Liver (tissue), 9 donors: ENCODE measurements around the gene USH2A. TPM values are rescaled to one million over a fixed set of nuclear protein-coding genes. Genes with fewer than 3 reads are reported as not detected.

ENCODE experiments used
- DNase-seq: peaks from one replicate; pipeline ENCODE4 v3.0.0-alpha.2; 2017; ENCODE audit warnings: low spot score
- H3K27ac ChIP-seq, 2 donors: one replicate each; pipeline ENCODE4 v1.7.0; 2013; ENCODE audit warnings: inconsistent platforms in 2 of 2, low read length in 2 of 2, control low read depth in 1 of 2, low read depth in 1 of 2, mild to moderate bottlenecking in 1 of 2
- H3K27me3 ChIP-seq, 4 donors: one replicate each; pipeline versions ENCODE4 v1.6.1 to v1.7.0; 2013; ENCODE audit warnings: low read length in 3 of 4, inconsistent platforms in 1 of 4, mild to moderate bottlenecking in 1 of 4, moderate library complexity in 1 of 4; ENCODE audit not compliant: control insufficient read depth in 4 of 4, insufficient read depth in 4 of 4
- H3K36me3 ChIP-seq, 4 donors: one replicate each; pipeline versions ENCODE4 v1.6.1 to v1.7.0; 2013; ENCODE audit warnings: low read length in 3 of 4, mild to moderate bottlenecking in 3 of 4, low read depth in 1 of 4, moderate library complexity in 1 of 4; ENCODE audit not compliant: control insufficient read depth in 4 of 4, insufficient read depth in 3 of 4
- H3K4me1 ChIP-seq, 4 donors: one replicate each; pipeline versions ENCODE4 v1.6.1 to v1.7.0; 2013; ENCODE audit warnings: low read length in 3 of 4, mild to moderate bottlenecking in 3 of 4, moderate library complexity in 1 of 4; ENCODE audit not compliant: control insufficient read depth in 4 of 4, insufficient read depth in 4 of 4
- H3K4me3 ChIP-seq, 3 donors: one replicate each; pipeline versions ENCODE4 v1.6.1 to v1.7.0; 2013; ENCODE audit warnings: low read length in 3 of 3, control low read depth in 1 of 3, low read depth in 1 of 3, mild to moderate bottlenecking in 1 of 3
- H3K9ac ChIP-seq, 2 donors: one replicate each; pipeline ENCODE4 v1.7.0; 2013; ENCODE audit warnings: low read length in 2 of 2, mild to moderate bottlenecking in 2 of 2, moderate library complexity in 2 of 2, control low read depth in 1 of 2, low read depth in 1 of 2
- H3K9me3 ChIP-seq, 4 donors: one replicate each; pipeline versions ENCODE4 v1.6.1 to v1.7.0; 2013; ENCODE audit warnings: low read length in 3 of 4; ENCODE audit not compliant: control insufficient read depth in 4 of 4
- EGR1 ChIP-seq, 2 donors: IDR thresholded peaks; 2 replicates each; pipeline ENCODE4 v1.6.1; 2016 to 2018; ENCODE audit warnings: antibody characterized with exemption in 2 of 2, low read depth in 2 of 2
- FOXA1 ChIP-seq: IDR thresholded peaks from 2 replicates; pipeline ENCODE4 v1.6.1; 2016; ENCODE audit warnings: antibody characterized with exemption
- FOXA2 ChIP-seq: IDR thresholded peaks from 2 replicates; pipeline ENCODE4 v1.6.1; 2016; ENCODE audit warnings: antibody characterized with exemption
- GABPA ChIP-seq, 2 donors: IDR thresholded peaks in 1 of 2; conservative IDR thresholded peaks in 1 of 2; 2 replicates each; pipeline ENCODE4 v1.6.1; 2016; ENCODE audit warnings: antibody characterized with exemption in 2 of 2, mild to moderate bottlenecking in 1 of 2, moderate library complexity in 1 of 2
- HNF4G ChIP-seq: IDR thresholded peaks from 2 replicates; pipeline ENCODE4 v1.6.1; 2016; ENCODE audit warnings: antibody characterized with exemption
- MAX ChIP-seq: IDR thresholded peaks from 2 replicates; pipeline ENCODE4 v1.6.1; 2016; ENCODE audit warnings: antibody characterized with exemption
- NR2F2 ChIP-seq: IDR thresholded peaks from 2 replicates; pipeline ENCODE4 v1.6.1; 2016; ENCODE audit warnings: antibody characterized with exemption
- RAD21 ChIP-seq, 2 donors: IDR thresholded peaks; 2 replicates each; pipeline ENCODE4 v1.6.1; 2016; ENCODE audit warnings: antibody characterized with exemption in 2 of 2, mild to moderate bottlenecking in 2 of 2
- REST ChIP-seq: IDR thresholded peaks from 2 replicates; pipeline ENCODE4 v1.6.1; 2016; ENCODE audit warnings: antibody characterized with exemption, mild to moderate bottlenecking
- SP1 ChIP-seq: IDR thresholded peaks from 2 replicates; pipeline ENCODE4 v1.6.1; 2018; ENCODE audit warnings: antibody characterized with exemption, mild to moderate bottlenecking
- TAF1 ChIP-seq: conservative IDR thresholded peaks from 2 replicates; pipeline ENCODE4 v1.6.1; 2016; ENCODE audit warnings: antibody characterized with exemption, mild to moderate bottlenecking
- YY1 ChIP-seq: IDR thresholded peaks from 2 replicates; pipeline ENCODE4 v1.6.1; 2016; ENCODE audit warnings: antibody characterized with exemption, mild to moderate bottlenecking
- ZBTB33 ChIP-seq: IDR thresholded peaks from 2 replicates; pipeline ENCODE4 v1.6.1; 2016; ENCODE audit warnings: antibody characterized with exemption
- WGBS: extraction: QIAGEN DNeasy Blood & Tissue Kit; methylation state at CpG from one replicate; pipeline ENCODE4 v1.1.7; 2013; 5-methylcytosine and 5-hydroxymethylcytosine counted together
- polyA plus RNA-seq, 2 donors: library from polyadenylated mRNA; stranded (reverse) in 1 of 2; unstranded in 1 of 2; fragments of 200-250 nt in 1 of 2; fragments of >200 nt in 1 of 2; fragmentation: Nextera tagmentation in 1 of 2; extraction: Ambion mirVana in 1 of 2; gene quantifications; one replicate each; pipeline versions ENCODE4 v1.2.1 to v1.2.3, GENCODE V29; 2013 to 2015
- total RNA-seq, 2 donors: library from RNA; depleted of rRNA; stranded (reverse); fragments of >200 nt; gene quantifications; one replicate each; pipeline ENCODE4 v1.2.3, GENCODE V29; 2014
- TF ChIP-seq, protein P1 (sequence below): fragments of 150-350 bp; IDR thresholded peaks from 2 replicates; pipeline ENCODE4 v1.5.1; 2017; ENCODE audit warnings: improper control_type of control experiment, low read depth, low read length; ENCODE audit not compliant: missing input control
- TF ChIP-seq, protein P2 (sequence below): IDR thresholded peaks from 2 replicates; pipeline ENCODE4 v1.6.1; 2016; ENCODE audit warnings: antibody characterized with exemption
- donor health status: healthy.
- donor health status: healthy.
- donor health status: healthy.
- donor health status: healthy.
- donor health status: healthy.

Gene USH2A
- total and polyA plus RNA-seq, 4 donors = 0.14 to 1.0 (median 0.31) TPM

GRCh38 chr1:216057063-216057462, 366.2 kb downstream of the USH2A start:
- TF ChIP-seq MAX = no peak
- no peak for TF ChIP-seq HNF4G
- TF ChIP-seq SP1 = no peak
- no peak for TF ChIP-seq FOXA2
- TF ChIP-seq FOXA1 = no peak

GRCh38 chr1:216055004-216055403, 368.2 kb downstream of the USH2A start:
- TF ChIP-seq TAF1 (no peak), YY1 (no peak), SP1 (no peak)
- WGBS = 67% methylated on average over 1 of the region's 1 CpG
- Histone ChIP-seq H3K36me3 (no peaks in the 10 kb centered on the region), H3K9me3 (no peaks in the 10 kb centered on the region), H3K4me3 (no peak overlapping the region), H3K4me1 (no peaks in the 10 kb centered on the region), H3K9ac (no peak overlapping the region), H3K27me3 (no peaks in the 10 kb centered on the region), H3K27ac (no peak overlapping the region)
- DNase-seq = no peak

More at GRCh38 chr1:216057063-216057462, 366.2 kb downstream of the USH2A start:
- no peaks in the 10 kb centered on the region for H3K36me3 ChIP-seq
- WGBS = 56% methylated on average over 1 of the region's 1 CpG
- no peak overlapping the region for H3K27ac ChIP-seq
- no peak overlapping the region for H3K9ac ChIP-seq
- H3K27me3 ChIP-seq = no peaks in the 10 kb centered on the region
- DNase-seq = no peak
- no peaks in the 10 kb centered on the region for H3K9me3 ChIP-seq
- H3K4me3 ChIP-seq = no peak overlapping the region
- no peaks in the 10 kb centered on the region for H3K4me1 ChIP-seq

- WGBS = 73% methylated on average over 7 of the region's 7 CpGs
- no peak for DNase-seq
- Histone ChIP-seq H3K27ac (no peak overlapping the region), H3K27me3 (no peaks in the 10 kb centered on the region), H3K4me1 (no peaks in the 10 kb centered on the region), H3K9me3 (no peaks in the 10 kb centered on the region), H3K9ac (no peak overlapping the region), H3K36me3 (no peaks in the 10 kb centered on the region), H3K4me3 (no peak overlapping the region)
- no peak for TF ChIP-seq RAD21 (IDR thresholded peaks at IDR 0.05)
- TF ChIP-seq, protein P1, sequence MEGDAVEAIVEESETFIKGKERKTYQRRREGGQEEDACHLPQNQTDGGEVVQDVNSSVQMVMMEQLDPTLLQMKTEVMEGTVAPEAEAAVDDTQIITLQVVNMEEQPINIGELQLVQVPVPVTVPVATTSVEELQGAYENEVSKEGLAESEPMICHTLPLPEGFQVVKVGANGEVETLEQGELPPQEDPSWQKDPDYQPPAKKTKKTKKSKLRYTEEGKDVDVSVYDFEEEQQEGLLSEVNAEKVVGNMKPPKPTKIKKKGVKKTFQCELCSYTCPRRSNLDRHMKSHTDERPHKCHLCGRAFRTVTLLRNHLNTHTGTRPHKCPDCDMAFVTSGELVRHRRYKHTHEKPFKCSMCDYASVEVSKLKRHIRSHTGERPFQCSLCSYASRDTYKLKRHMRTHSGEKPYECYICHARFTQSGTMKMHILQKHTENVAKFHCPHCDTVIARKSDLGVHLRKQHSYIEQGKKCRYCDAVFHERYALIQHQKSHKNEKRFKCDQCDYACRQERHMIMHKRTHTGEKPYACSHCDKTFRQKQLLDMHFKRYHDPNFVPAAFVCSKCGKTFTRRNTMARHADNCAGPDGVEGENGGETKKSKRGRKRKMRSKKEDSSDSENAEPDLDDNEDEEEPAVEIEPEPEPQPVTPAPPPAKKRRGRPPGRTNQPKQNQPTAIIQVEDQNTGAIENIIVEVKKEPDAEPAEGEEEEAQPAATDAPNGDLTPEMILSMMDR = no peak
- TF ChIP-seq SP1 = no peak
- TF ChIP-seq GABPA (IDR thresholded peaks at IDR 0.05 in 1 of 2, conservative IDR thresholded peaks at IDR 0.05 in 1 of 2) = no peak
- TF ChIP-seq ZBTB33 = no peak
- TF ChIP-seq TAF1 = no peak
- no peak for TF ChIP-seq NR2F2
- no peak for TF ChIP-seq REST
- TF ChIP-seq, protein P2, sequence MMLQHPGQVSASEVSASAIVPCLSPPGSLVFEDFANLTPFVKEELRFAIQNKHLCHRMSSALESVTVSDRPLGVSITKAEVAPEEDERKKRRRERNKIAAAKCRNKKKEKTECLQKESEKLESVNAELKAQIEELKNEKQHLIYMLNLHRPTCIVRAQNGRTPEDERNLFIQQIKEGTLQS = no peak
- TF ChIP-seq EGR1 (IDR thresholded peaks at IDR 0.05; ENCODE audit: low read depth in 2 of 2) = no peak
- TF ChIP-seq FOXA1 = no peak
- TF ChIP-seq MAX = no peak
- no peak for TF ChIP-seq YY1
- TF ChIP-seq FOXA2 = no peak
Observed at GRCh38 chr1:216054600-216054999, 368.6 kb downstream of the USH2A start.
